Activated naive CD4-positive, alpha-beta T cell treated with Interleukin-2 at 50 U/mL for 16 hours (primary cell): ENCODE results near the gene TMEFF1.
"Not testable (repeated sequence)": the region's sequence is repeated elsewhere in the genome, so short reads cannot be mapped to it uniquely, and the experiment has no call there.

Source experiments
- DNase-seq: peaks from one replicate; pipeline ENCODE4 v3.0.0-alpha.2; 2020

The TMEFF1 gene

GRCh38 chr9:100472788-100473275 is at the start of gene TMEFF1:
Gene TMEFF1 (plus strand): TSS chr9:100473149. CDS start chr9:100473545, 396 bp downstream.
- DNase-seq, result peak; percentile 41

- no peak for DNase-seq
Observed at GRCh38 chr9:100425758-100426157, 47.2 kb upstream of the TMEFF1 start.

GRCh38 chr9:100426189-100426529 is 46.8 kb upstream of the TMEFF1 start:
- no peak for DNase-seq

- peak; percentile 62 for DNase-seq
Observed at GRCh38 chr9:100426530-100427365, 46.2 kb upstream of the TMEFF1 start, which contains the start of gene MSANTD3. Gene MSANTD3 (plus strand): TSS chr9:100427143. CDS start chr9:100441939, 14,796 bp downstream.

- no peak for DNase-seq
Observed at GRCh38 chr9:100427366-100428263, 45.3 kb upstream of the TMEFF1 start.

- DNase-seq, result no peak
Observed at GRCh38 chr9:100428871-100429654, 43.9 kb upstream of the TMEFF1 start.

- DNase-seq, result no peak
Observed at GRCh38 chr9:100430286-100430940, 42.5 kb upstream of the TMEFF1 start.

GRCh38 chr9:100431886-100432285 is 41.1 kb upstream of the TMEFF1 start:
- DNase-seq, result no peak

- no peak for DNase-seq
Observed at GRCh38 chr9:100432736-100433135, 40.2 kb upstream of the TMEFF1 start.

- DNase-seq, result no peak
Observed at GRCh38 chr9:100436571-100436970, 36.4 kb upstream of the TMEFF1 start.

- DNase-seq, result peak; percentile 67
Observed at GRCh38 chr9:100437860-100438805, 34.8 kb upstream of the TMEFF1 start.

GRCh38 chr9:100440071-100440470 is 32.9 kb upstream of the TMEFF1 start:
- DNase-seq, result no peak

GRCh38 chr9:100440487-100440886 is 32.5 kb upstream of the TMEFF1 start:
- DNase-seq, result not testable (repeated sequence)

GRCh38 chr9:100441911-100442361 is 31.0 kb upstream of the TMEFF1 start:
- no peak for DNase-seq

- DNase-seq, result no peak
Observed at GRCh38 chr9:100443781-100444768, 28.9 kb upstream of the TMEFF1 start.

- no peak for DNase-seq
Observed at GRCh38 chr9:100445161-100445902, 27.6 kb upstream of the TMEFF1 start.

- no peak for DNase-seq
Observed at GRCh38 chr9:100445903-100446549, 26.9 kb upstream of the TMEFF1 start.

- no peak for DNase-seq
Observed at GRCh38 chr9:100447041-100447440, 25.9 kb upstream of the TMEFF1 start.
